Head of caudate nucleus (tissue), 42 donors: ENCODE data around the gene PDE1C.

ENCODE experiments used
- DNase-seq, 42 donors: peaks; one replicate each; pipeline versions ENCODE4 v3.0.0 to v3.0.0-alpha.2; 2020 to 2021; ENCODE audit warnings: mixed read lengths in 7 of 42
- intact Hi-C: fragments of 100-400 bp; cut with DNase I; formaldehyde crosslinking; loops from one replicate; pipeline ENCODE4 v1.15.0; 2022

Gene PDE1C

DNA sequence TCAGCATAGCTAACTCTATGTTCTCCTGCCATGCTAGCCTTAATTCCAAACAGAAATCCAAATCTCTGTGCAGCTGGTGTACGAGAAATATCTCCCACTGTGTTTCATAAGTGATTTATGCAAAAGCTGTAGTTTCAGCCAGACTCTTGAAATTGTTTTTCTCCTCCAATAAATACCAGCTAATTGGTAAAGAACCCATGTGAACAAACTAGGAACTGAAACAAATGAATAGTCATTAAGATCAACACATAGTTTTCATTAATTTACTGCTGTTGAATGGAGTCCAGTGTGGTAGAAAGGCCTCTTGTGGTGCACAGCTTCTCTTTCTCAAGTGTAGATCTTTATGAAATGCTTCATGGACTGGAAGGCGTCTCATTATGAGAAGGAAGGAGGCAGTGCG lies 364.8 kb downstream of the PDE1C start:
- DNase-seq = no peak
- intact Hi-C loops = no loop called here

GRCh38 chr7:31702354-31702753 lies 367.9 kb downstream of the PDE1C start:
- no peak for DNase-seq
- intact Hi-C loops = no loop called here
